MM.1S (cell line): ENCODE measurements around the gene NCLN.

Experiments used
- DNase-seq: peaks from one replicate; pipeline ENCODE4 v3.0.0-alpha.2; 2015
- H2AFZ ChIP-seq: fragments of 300-600 bp; sonication (generic); 2 replicates; pipeline ENCODE4 v1.6.0; 2016; ENCODE audit warnings: antibody characterized with exemption, low read length
- H3F3A ChIP-seq: fragments of 300-600 bp; sonication (generic); 2 replicates; pipeline ENCODE4 v1.6.1; 2016; ENCODE audit warnings: mild to moderate bottlenecking, antibody characterized with exemption, low read length, moderate library complexity, mixed read lengths; ENCODE audit not compliant: insufficient read depth
- H3K27ac ChIP-seq: fragments of 300-600 bp; sonication (generic); 2 replicates; pipeline ENCODE4 v1.5.1; 2016; ENCODE audit warnings: mild to moderate bottlenecking, low read length
- H3K27me3 ChIP-seq: fragments of 300-600 bp; sonication (generic); replicated peaks from 2 replicates; pipeline ENCODE4 v1.6.0; 2016; ENCODE audit warnings: low read length; ENCODE audit not compliant: insufficient read depth
- H3K36me3 ChIP-seq: fragments of 300-600 bp; sonication (generic); replicated peaks from 2 replicates; pipeline ENCODE4 v1.6.1; 2016; ENCODE audit warnings: mild to moderate bottlenecking, low read length, mixed read lengths; ENCODE audit not compliant: insufficient read depth
- H3K4me1 ChIP-seq: fragments of 300-600 bp; sonication (generic); 2 replicates; pipeline ENCODE4 v1.6.1; 2016; ENCODE audit warnings: low read length, mixed read lengths
- H3K4me2 ChIP-seq: fragments of 300-600 bp; sonication (generic); 2 replicates; pipeline ENCODE4 v1.6.0; 2016; ENCODE audit warnings: low read depth, low read length
- H3K4me3 ChIP-seq: fragments of 300-600 bp; sonication (generic); 2 replicates; pipeline ENCODE4 v1.5.1; 2016; ENCODE audit warnings: low read length, mixed read lengths
- H3K79me2 ChIP-seq: fragments of 300-600 bp; sonication (generic); 2 replicates; pipeline ENCODE4 v1.6.1; 2016; ENCODE audit warnings: mixed run types, low read length, mixed read lengths
- H3K9ac ChIP-seq: fragments of 300-600 bp; sonication (generic); 2 replicates; pipeline ENCODE4 v1.6.1; 2016; ENCODE audit warnings: low read length, mixed read lengths
- H3K9me2 ChIP-seq: fragments of 300-600 bp; sonication (generic); replicated peaks from 2 replicates; pipeline ENCODE4 v1.6.1; 2016; ENCODE audit warnings: mild to moderate bottlenecking, low read length, mixed read lengths; ENCODE audit not compliant: insufficient read depth
- H3K9me3 ChIP-seq: fragments of 300-600 bp; sonication (generic); replicated peaks from 2 replicates; pipeline ENCODE4 v1.6.1; 2016; ENCODE audit warnings: mild to moderate bottlenecking, low read length, mixed read lengths; ENCODE audit not compliant: insufficient read depth
- H4K20me1 ChIP-seq: fragments of 300-600 bp; sonication (generic); 2 replicates; pipeline ENCODE4 v1.6.1; 2016; ENCODE audit warnings: mild to moderate bottlenecking, low read length, moderate library complexity, mixed read lengths; ENCODE audit not compliant: insufficient read depth
- EZH2 ChIP-seq: fragments of 300-600 bp; sonication (generic); optimal IDR thresholded peaks from 2 replicates; pipeline ENCODE3; 2017; ENCODE audit warnings: low read depth, mild to moderate bottlenecking, antibody characterized with exemption, low read length, mixed read lengths
- EZH2phosphoT487 ChIP-seq: fragments of 300-600 bp; sonication (generic); IDR thresholded peaks from 2 replicates; pipeline ENCODE4 v1.6.1; 2018; ENCODE audit warnings: antibody characterized with exemption, low read length
- TF ChIP-seq, protein P1 (sequence below): fragments of 300-600 bp; sonication (generic); IDR thresholded peaks from 2 replicates; pipeline ENCODE4 v1.5.1; 2016; ENCODE audit warnings: antibody characterized with exemption, low read length, mixed read lengths

NCLN gene

DNA sequence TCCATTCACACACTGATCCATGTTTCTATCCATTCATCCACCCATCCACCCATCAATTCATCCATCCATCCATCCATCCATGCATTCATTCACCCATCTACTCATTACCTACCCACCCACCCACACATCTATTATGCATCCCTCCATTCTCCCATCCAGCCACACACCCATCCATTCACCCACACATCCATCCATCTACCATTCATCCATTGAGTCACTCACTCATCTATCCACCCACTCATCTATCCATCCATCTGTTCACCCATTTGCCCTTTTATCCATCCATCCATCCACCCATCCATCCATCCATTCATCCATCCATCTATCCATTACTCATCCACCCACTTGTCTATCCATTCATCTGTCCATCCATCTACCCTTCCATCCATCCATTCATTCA lies 68.8 kb downstream of the NCLN start:
- Histone ChIP-seq H4K20me1 (no peaks in the 10 kb centered on the region), H3K4me2 (no peak overlapping the region), H3K4me1 (no peaks in the 10 kb centered on the region), H3F3A (no peaks in the 10 kb centered on the region), H3K27me3 (peaks cover 67% of the 10 kb centered on the region), H3K9ac (no peak overlapping the region), H3K27ac (no peak overlapping the region), H3K36me3 (no peaks in the 10 kb centered on the region), H3K9me2 (no peaks in the 10 kb centered on the region), H2AFZ (no peak overlapping the region), H3K4me3 (no peak overlapping the region), H3K79me2 (no peaks in the 10 kb centered on the region), H3K9me3 (no peaks in the 10 kb centered on the region)
- TF ChIP-seq EZH2: no peak
- TF ChIP-seq, protein P1, sequence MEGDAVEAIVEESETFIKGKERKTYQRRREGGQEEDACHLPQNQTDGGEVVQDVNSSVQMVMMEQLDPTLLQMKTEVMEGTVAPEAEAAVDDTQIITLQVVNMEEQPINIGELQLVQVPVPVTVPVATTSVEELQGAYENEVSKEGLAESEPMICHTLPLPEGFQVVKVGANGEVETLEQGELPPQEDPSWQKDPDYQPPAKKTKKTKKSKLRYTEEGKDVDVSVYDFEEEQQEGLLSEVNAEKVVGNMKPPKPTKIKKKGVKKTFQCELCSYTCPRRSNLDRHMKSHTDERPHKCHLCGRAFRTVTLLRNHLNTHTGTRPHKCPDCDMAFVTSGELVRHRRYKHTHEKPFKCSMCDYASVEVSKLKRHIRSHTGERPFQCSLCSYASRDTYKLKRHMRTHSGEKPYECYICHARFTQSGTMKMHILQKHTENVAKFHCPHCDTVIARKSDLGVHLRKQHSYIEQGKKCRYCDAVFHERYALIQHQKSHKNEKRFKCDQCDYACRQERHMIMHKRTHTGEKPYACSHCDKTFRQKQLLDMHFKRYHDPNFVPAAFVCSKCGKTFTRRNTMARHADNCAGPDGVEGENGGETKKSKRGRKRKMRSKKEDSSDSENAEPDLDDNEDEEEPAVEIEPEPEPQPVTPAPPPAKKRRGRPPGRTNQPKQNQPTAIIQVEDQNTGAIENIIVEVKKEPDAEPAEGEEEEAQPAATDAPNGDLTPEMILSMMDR: no peak
- TF ChIP-seq EZH2phosphoT487: no peak
- no peak for DNase-seq

DNA sequence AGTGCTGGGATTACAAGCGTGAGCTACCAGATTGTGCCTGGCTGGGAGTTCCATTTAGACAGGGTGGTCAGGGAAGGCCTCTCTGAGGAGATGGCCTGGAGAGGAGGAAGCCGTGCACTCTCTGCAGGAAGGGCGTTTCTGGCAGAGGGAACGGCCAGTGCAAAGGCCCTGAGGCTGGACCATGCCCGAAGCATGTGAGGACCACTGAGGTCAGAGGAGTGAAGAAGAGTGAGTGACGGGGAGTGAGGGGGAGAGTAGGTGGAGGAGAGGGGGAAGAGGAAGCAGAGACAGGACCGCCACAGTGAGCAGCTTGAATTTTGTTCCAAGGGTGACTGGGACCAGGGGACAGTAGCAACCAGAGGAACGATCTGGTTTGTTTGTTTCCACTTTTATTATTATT lies 71.3 kb downstream of the NCLN start:
- no peaks in the 10 kb centered on the region for H3F3A ChIP-seq
- H3K79me2 ChIP-seq: no peaks in the 10 kb centered on the region
- H3K27me3 ChIP-seq: peaks cover 72% of the 10 kb centered on the region
- no peaks in the 10 kb centered on the region for H3K9me2 ChIP-seq
- no peaks in the 10 kb centered on the region for H3K36me3 ChIP-seq
- H3K9me3 ChIP-seq: no peaks in the 10 kb centered on the region
- H3K27ac ChIP-seq: no peak overlapping the region
- H3K4me3 ChIP-seq: no peak overlapping the region
- TF ChIP-seq, protein P1: no peak
- TF ChIP-seq EZH2 (no peak), EZH2phosphoT487 (no peak)
- no peaks in the 10 kb centered on the region for H4K20me1 ChIP-seq
- no peaks in the 10 kb centered on the region for H3K4me1 ChIP-seq
- H2AFZ ChIP-seq: no peak overlapping the region
- H3K9ac ChIP-seq: no peak overlapping the region
- no peak overlapping the region for H3K4me2 ChIP-seq
- DNase-seq: no peak
